Activated T-helper 1 cell treated with anti-CD3 and anti-CD28 coated beads, Interleukin-2, amount 50 U/mL, for 16 hours (primary cell): ENCODE measurements around the gene RPS6KA2.

Experiments used
- DNase-seq, 2 donors: peaks; one replicate each; pipeline ENCODE4 v3.0.0-alpha.2; 2020; ENCODE audit warnings: low read depth in 1 of 2, low spot score in 1 of 2

The RPS6KA2 gene

GRCh38 chr6:166453651-166454050 is 173.4 kb downstream of the RPS6KA2 start:
- DNase-seq: no peak

- DNase-seq: no peak
These were observed 176.7 kb downstream of the RPS6KA2 start for GRCh38 chr6:166450167-166450873.

- DNase-seq: no peak
These were observed 177.4 kb downstream of the RPS6KA2 start for GRCh38 chr6:166449641-166450040.

GRCh38 chr6:166449036-166449435 is 178.0 kb downstream of the RPS6KA2 start:
- no peak for DNase-seq

- DNase-seq: no peak
These were observed 178.6 kb downstream of the RPS6KA2 start for GRCh38 chr6:166448432-166448831.

GRCh38 chr6:166446567-166447065 is 180.4 kb downstream of the RPS6KA2 start:
- DNase-seq: no peak

GRCh38 chr6:166446146-166446545 is 180.9 kb downstream of the RPS6KA2 start:
- no peak for DNase-seq

- no peak for DNase-seq
These were observed 182.6 kb downstream of the RPS6KA2 start for GRCh38 chr6:166444446-166444845.

- DNase-seq: no peak
These were observed 183.9 kb downstream of the RPS6KA2 start for GRCh38 chr6:166443166-166443565.

GRCh38 chr6:166442131-166442685 is 184.8 kb downstream of the RPS6KA2 start:
- no peak for DNase-seq

- no peak for DNase-seq
These were observed 185.5 kb downstream of the RPS6KA2 start for GRCh38 chr6:166441325-166442078.

- no peak for DNase-seq
These were observed 186.3 kb downstream of the RPS6KA2 start for GRCh38 chr6:166440729-166441128.

GRCh38 chr6:166440106-166440505 is 186.9 kb downstream of the RPS6KA2 start:
- DNase-seq: no peak

GRCh38 chr6:166439366-166440091 is 187.5 kb downstream of the RPS6KA2 start:
- DNase-seq: no peak

- DNase-seq: no peak
These were observed 188.7 kb downstream of the RPS6KA2 start for GRCh38 chr6:166438211-166438861.

GRCh38 chr6:166437661-166438060 is 189.4 kb downstream of the RPS6KA2 start:
- no peak for DNase-seq

GRCh38 chr6:166436195-166437139 is 190.6 kb downstream of the RPS6KA2 start:
- no peak for DNase-seq

GRCh38 chr6:166435574-166435973 is 191.5 kb downstream of the RPS6KA2 start:
- no peak for DNase-seq

- DNase-seq: no peak
These were observed 192.7 kb downstream of the RPS6KA2 start for GRCh38 chr6:166434336-166434735.

GRCh38 chr6:166433096-166433495 is 194.0 kb downstream of the RPS6KA2 start:
- DNase-seq: no peak
